Measurements from ENCODE around the gene SH2D4B. TPM values are rescaled to one million over a fixed set of nuclear protein-coding genes. Genes with fewer than 3 reads are reported as not detected.

The SH2D4B gene
- total RNA-seq, 1 experiment from 2014 or later, result 0.24 TPM

DNA sequence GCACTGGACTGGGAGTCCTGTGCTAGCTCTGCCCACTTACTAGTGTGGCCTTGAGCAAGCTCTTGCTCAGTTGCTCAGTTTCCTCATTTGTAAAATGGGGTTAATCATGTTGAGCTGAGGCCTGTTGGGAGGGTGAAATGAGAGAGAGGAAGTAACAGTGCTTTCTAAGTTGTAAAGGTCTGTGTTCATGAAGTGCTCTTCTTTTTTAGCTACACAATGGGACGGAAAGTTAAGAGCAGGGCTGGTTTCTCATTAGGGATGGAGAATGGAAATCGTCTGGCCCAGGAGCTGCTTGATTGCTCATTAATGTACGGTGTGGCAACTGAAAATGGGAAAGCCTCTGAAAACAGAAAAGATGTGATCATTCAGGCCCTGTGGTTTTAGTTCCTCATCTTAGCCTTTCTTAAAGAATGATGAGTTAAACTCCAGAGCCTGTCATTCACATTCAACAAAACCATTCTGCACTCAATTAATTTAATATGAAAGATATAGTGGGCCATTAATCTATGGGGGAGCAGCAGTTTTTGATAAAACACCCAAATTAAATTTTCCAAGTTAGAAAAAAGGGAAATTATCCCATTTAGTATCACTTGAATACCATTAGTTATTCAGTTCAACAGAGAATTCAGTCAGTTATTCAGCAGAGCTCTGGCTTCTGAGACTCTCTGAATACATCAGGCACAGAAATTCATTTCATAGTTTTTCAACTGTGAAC is 60.5 kb downstream of the SH2D4B start:
- no peak overlapping the region for H2AFZ ChIP-seq
- TF ChIP-seq EZH2 (IDR thresholded peaks at IDR 0.05; ENCODE audit: low read depth), result no peak
- TF ChIP-seq, protein P1, sequence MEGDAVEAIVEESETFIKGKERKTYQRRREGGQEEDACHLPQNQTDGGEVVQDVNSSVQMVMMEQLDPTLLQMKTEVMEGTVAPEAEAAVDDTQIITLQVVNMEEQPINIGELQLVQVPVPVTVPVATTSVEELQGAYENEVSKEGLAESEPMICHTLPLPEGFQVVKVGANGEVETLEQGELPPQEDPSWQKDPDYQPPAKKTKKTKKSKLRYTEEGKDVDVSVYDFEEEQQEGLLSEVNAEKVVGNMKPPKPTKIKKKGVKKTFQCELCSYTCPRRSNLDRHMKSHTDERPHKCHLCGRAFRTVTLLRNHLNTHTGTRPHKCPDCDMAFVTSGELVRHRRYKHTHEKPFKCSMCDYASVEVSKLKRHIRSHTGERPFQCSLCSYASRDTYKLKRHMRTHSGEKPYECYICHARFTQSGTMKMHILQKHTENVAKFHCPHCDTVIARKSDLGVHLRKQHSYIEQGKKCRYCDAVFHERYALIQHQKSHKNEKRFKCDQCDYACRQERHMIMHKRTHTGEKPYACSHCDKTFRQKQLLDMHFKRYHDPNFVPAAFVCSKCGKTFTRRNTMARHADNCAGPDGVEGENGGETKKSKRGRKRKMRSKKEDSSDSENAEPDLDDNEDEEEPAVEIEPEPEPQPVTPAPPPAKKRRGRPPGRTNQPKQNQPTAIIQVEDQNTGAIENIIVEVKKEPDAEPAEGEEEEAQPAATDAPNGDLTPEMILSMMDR (conservative IDR thresholded peaks at IDR 0.05), result no peak
- CTCF ChIA-PET, result no interaction called here

DNA sequence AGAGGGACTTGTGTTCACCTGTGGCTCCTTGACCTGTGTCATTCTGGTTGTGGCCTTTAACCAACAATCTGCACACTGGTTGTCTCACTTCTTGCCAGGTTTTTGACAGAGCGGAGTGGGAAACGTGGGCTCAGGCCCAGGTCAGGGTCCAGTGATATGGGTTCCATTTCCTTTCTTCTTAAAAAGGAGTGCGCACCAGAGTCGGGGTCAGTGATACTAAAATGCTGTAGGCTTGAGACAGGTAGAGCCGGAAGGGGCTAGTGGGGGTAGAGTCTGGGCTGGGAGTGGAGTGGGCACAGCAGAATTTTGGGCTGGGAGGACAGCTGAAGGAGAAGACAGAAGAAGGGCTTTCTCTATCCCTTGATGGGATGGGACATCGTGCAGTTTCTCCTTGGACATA is 61.2 kb downstream of the SH2D4B start:
- ChIA-PET POLR2A (ENCODE audit: unreplicated experiment) (no interaction called here), CTCF (no interaction called here)
- H3K27me3 ChIP-seq (ENCODE audit: insufficient read depth, low read depth), result 0 out of 2 replicates have a peak, but pooled peaks cover 4% of the 10 kb centered on the region
- no peaks in the 10 kb centered on the region for H3K36me3 ChIP-seq (ENCODE audit: low read depth)
- DNase-seq, result no peak
- no peak overlapping the region for H3K4me3 ChIP-seq
- no peaks in the 10 kb centered on the region for H3K79me2 ChIP-seq (ENCODE audit: low read depth)
- intact Hi-C loops (cut with micrococcal nuclease; ENCODE audit: unreplicated experiment), result loop anchor here (5.0 kb wide), 2 partner anchors 157 to 217 kb away; no protein-coding TSS in a partner anchor
- H3K27ac ChIP-seq, result no peak overlapping the region
- no peaks in the 10 kb centered on the region for H4K20me1 ChIP-seq (ENCODE audit: insufficient read depth)
- no peaks in the 10 kb centered on the region for H3K4me1 ChIP-seq (replicated peaks; ENCODE audit: insufficient read depth)
- H3F3A ChIP-seq (ENCODE audit: insufficient read depth, low read depth), result no peaks in the 10 kb centered on the region
- no TSS peak for BruUV-seq (replicated peaks)
- H3K9me3 ChIP-seq (ENCODE audit: insufficient read depth, low read depth), result no peaks in the 10 kb centered on the region
- no peak overlapping the region for H3K4me2 ChIP-seq
- TF ChIP-seq EZH2 (IDR thresholded peaks at IDR 0.05; ENCODE audit: low read depth), result no peak
- TF ChIP-seq, protein P1 (conservative IDR thresholded peaks at IDR 0.05), result no peak
- H3K9me2 ChIP-seq (ENCODE audit: insufficient read depth), result no peaks in the 10 kb centered on the region
- no peak overlapping the region for H2AFZ ChIP-seq

More for the DNA sequence above, 60.5 kb downstream of the SH2D4B start:
- Histone ChIP-seq H3K4me3 (no peak overlapping the region), H3K9me2 (ENCODE audit: insufficient read depth) (no peaks in the 10 kb centered on the region), H3K4me2 (no peak overlapping the region), H3K27ac (no peak overlapping the region), H3K27me3 (ENCODE audit: insufficient read depth, low read depth) (0 out of 2 replicates have a peak, but pooled peaks cover 4% of the 10 kb centered on the region), H4K20me1 (ENCODE audit: insufficient read depth) (no peaks in the 10 kb centered on the region), H3K36me3 (ENCODE audit: low read depth) (no peaks in the 10 kb centered on the region), H3K9me3 (ENCODE audit: insufficient read depth, low read depth) (no peaks in the 10 kb centered on the region), H3K4me1 (replicated peaks; ENCODE audit: insufficient read depth) (no peaks in the 10 kb centered on the region), H3F3A (ENCODE audit: insufficient read depth, low read depth) (no peaks in the 10 kb centered on the region), H3K79me2 (ENCODE audit: low read depth) (no peaks in the 10 kb centered on the region)
- POLR2A ChIA-PET (ENCODE audit: unreplicated experiment), result no interaction called here
- no TSS peak for BruUV-seq (replicated peaks)
- intact Hi-C loops (cut with micrococcal nuclease; ENCODE audit: unreplicated experiment), result loop anchor here (5.0 kb wide), 2 partner anchors 156 to 216 kb away; no protein-coding TSS in a partner anchor
- DNase-seq, result no peak

DNA sequence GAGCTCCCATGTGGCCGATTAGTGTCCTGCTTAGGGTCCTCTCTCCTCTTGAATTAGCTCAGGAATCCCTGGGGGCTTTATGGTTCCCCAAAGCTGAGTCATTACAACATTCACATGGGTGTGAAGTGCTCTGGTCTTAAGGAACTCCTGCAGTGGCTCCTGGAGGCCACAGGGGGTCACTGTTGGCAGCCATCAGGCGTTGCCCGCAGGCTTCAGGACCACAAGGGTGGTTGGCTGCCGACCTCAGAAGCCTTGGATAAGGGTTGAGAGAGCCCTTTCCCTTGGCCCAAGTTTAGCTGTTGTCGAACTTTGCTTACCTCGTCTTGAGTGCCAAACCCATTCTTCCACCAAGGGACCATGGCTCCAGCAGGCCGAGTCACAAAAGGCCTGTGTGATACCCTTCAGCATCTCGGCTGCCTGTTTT is 61.7 kb downstream of the SH2D4B start:
- Histone ChIP-seq H3K27me3 (ENCODE audit: insufficient read depth, low read depth) (0 out of 2 replicates have a peak, but pooled peaks cover 4% of the 10 kb centered on the region), H3K79me2 (ENCODE audit: low read depth) (no peaks in the 10 kb centered on the region), H3K36me3 (ENCODE audit: low read depth) (no peaks in the 10 kb centered on the region), H3F3A (ENCODE audit: insufficient read depth, low read depth) (no peaks in the 10 kb centered on the region), H4K20me1 (ENCODE audit: insufficient read depth) (no peaks in the 10 kb centered on the region), H3K4me1 (replicated peaks; ENCODE audit: insufficient read depth) (no peaks in the 10 kb centered on the region), H2AFZ (no peak overlapping the region), H3K4me3 (no peak overlapping the region), H3K9me3 (ENCODE audit: insufficient read depth, low read depth) (no peaks in the 10 kb centered on the region), H3K27ac (no peak overlapping the region), H3K4me2 (no peak overlapping the region), H3K9me2 (ENCODE audit: insufficient read depth) (no peaks in the 10 kb centered on the region)
- CTCF ChIA-PET, result no interaction called here
- DNase-seq, result peak in 1 of 2 experiments; percentile 5
- no TSS peak for BruUV-seq (replicated peaks)
- intact Hi-C loops (cut with micrococcal nuclease; ENCODE audit: unreplicated experiment), result loop anchor here (5.0 kb wide), 2 partner anchors 157 to 217 kb away; no protein-coding TSS in a partner anchor
- POLR2A ChIA-PET (ENCODE audit: unreplicated experiment), result no interaction called here
- TF ChIP-seq EZH2 (IDR thresholded peaks at IDR 0.05; ENCODE audit: low read depth), result no peak
- TF ChIP-seq, protein P1 (conservative IDR thresholded peaks at IDR 0.05), result peak; percentile 77

All from PC-9 (cell line).